PC-3 (cell line): ENCODE results near the gene PPOX.

Source experiments
- EZH2 ChIP-seq: fragments of 300-600 bp; sonication (generic); IDR thresholded peaks from one replicate; pipeline ENCODE4 v1.6.1; 2017; ENCODE audit warnings: antibody characterized with exemption, mild to moderate bottlenecking, low read length; ENCODE audit not compliant: unreplicated experiment
- EZH2phosphoT487 ChIP-seq: fragments of 300-600 bp; sonication (generic); IDR thresholded peaks from 2 replicates; pipeline ENCODE4 v1.6.1; 2018; ENCODE audit warnings: mild to moderate bottlenecking, antibody characterized with exemption, low read length, borderline replicate concordance
- TF ChIP-seq, protein P1 (sequence below): fragments of 300-600 bp; sonication (generic); conservative IDR thresholded peaks from 2 replicates; pipeline ENCODE4 v1.5.1; 2017; ENCODE audit warnings: antibody characterized with exemption, low read depth, mild to moderate bottlenecking, low read length

DNA sequence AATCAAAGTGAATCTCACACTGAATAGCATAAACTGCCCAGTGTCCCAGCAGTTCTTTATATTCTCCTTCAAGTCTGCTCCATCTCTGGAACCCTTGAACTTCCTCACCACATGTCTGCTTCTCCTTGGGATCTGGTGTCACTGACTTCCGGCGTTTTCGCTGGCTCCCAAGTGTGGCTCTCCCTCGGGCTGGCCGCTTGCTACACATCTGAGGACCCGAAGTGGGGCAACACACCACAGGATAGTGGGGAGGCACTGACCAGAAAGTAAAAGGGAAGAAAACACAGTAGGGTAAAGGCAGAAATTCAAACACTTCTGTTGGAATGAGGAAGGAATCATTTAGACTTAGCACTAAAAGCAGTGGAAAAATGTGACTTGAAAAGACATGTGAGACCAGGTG lies 43.3 kb upstream of the PPOX start:
- TF ChIP-seq, protein P1, sequence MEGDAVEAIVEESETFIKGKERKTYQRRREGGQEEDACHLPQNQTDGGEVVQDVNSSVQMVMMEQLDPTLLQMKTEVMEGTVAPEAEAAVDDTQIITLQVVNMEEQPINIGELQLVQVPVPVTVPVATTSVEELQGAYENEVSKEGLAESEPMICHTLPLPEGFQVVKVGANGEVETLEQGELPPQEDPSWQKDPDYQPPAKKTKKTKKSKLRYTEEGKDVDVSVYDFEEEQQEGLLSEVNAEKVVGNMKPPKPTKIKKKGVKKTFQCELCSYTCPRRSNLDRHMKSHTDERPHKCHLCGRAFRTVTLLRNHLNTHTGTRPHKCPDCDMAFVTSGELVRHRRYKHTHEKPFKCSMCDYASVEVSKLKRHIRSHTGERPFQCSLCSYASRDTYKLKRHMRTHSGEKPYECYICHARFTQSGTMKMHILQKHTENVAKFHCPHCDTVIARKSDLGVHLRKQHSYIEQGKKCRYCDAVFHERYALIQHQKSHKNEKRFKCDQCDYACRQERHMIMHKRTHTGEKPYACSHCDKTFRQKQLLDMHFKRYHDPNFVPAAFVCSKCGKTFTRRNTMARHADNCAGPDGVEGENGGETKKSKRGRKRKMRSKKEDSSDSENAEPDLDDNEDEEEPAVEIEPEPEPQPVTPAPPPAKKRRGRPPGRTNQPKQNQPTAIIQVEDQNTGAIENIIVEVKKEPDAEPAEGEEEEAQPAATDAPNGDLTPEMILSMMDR, result no peak
- TF ChIP-seq EZH2phosphoT487 (no peak), EZH2 (no peak)
